Osteocyte (in vitro differentiated cells): ENCODE measurements around the gene CDK13. TPM values are rescaled to one million over a fixed set of nuclear protein-coding genes. Genes with fewer than 3 reads are reported as not detected.

Experiments used
- DNase-seq: peaks from one replicate; pipeline ENCODE4 v3.0.0; 2021; ENCODE audit warnings: mixed read lengths; ENCODE audit not compliant: unreplicated experiment; ENCODE audit errors: extremely low spot score
- H3K27ac Mint-ChIP-seq: one replicate; pipeline ENCODE4 v1.8.0; 2021; ENCODE audit warnings: mild to moderate bottlenecking, mixed read lengths; ENCODE audit not compliant: unreplicated experiment
- H3K27me3 Mint-ChIP-seq: one replicate; pipeline ENCODE4 v1.8.0; 2021; ENCODE audit warnings: mixed read lengths; ENCODE audit not compliant: unreplicated experiment
- H3K36me3 Mint-ChIP-seq: one replicate; pipeline ENCODE4 v1.8.0; 2021; ENCODE audit warnings: mixed read lengths; ENCODE audit not compliant: unreplicated experiment
- H3K4me1 Mint-ChIP-seq: one replicate; pipeline ENCODE4 v1.8.0; 2021; ENCODE audit warnings: mixed read lengths; ENCODE audit not compliant: unreplicated experiment
- H3K4me3 Mint-ChIP-seq: one replicate; pipeline ENCODE4 v1.8.0; 2021; ENCODE audit warnings: mild to moderate bottlenecking, moderate library complexity, mixed read lengths; ENCODE audit not compliant: unreplicated experiment
- H3K9me3 Mint-ChIP-seq: one replicate; pipeline ENCODE4 v1.8.0; 2021; ENCODE audit warnings: mixed read lengths; ENCODE audit not compliant: unreplicated experiment
- CTCF ChIP-seq: fragments of 200-600 bp; sonication (generic); IDR thresholded peaks from 2 replicates; pipeline ENCODE4 v1.5.0; 2021; ENCODE audit warnings: antibody characterized with exemption, mild to moderate bottlenecking, moderate library complexity
- total RNA-seq: library from RNA; stranded (reverse); gene quantifications from 2 replicates; pipeline ENCODE4 v1.2.1, GENCODE V29; 2021

CDK13 gene
- total RNA-seq, 1 donor from 2014 or later: 60.6 TPM

- Mint-ChIP-seq H3K27ac (peak overlapping the region; percentile 96), H3K4me3 (peak overlapping the region; percentile 87), H3K4me1 (peaks cover 48% of the 10 kb centered on the region), H3K27me3 (no peaks in the 10 kb centered on the region), H3K9me3 (no peaks in the 10 kb centered on the region), H3K36me3 (peaks cover 4% of the 10 kb centered on the region)
- no peak for TF ChIP-seq CTCF
- no peak for DNase-seq
Observed at GRCh38 chr7:39952374-39952773, 2.3 kb downstream of the CDK13 start.

GRCh38 chr7:39952803-39953202 lies 2.7 kb downstream of the CDK13 start:
- H3K4me1 Mint-ChIP-seq: peaks cover 52% of the 10 kb centered on the region

GRCh38 chr7:39954694-39955093 lies 4.6 kb downstream of the CDK13 start:
- no peaks in the 10 kb centered on the region for H3K9me3 Mint-ChIP-seq
- TF ChIP-seq CTCF: no peak
- no peak for DNase-seq
- no peak overlapping the region for H3K27ac Mint-ChIP-seq
- peaks cover 4% of the 10 kb centered on the region for H3K36me3 Mint-ChIP-seq
- H3K27me3 Mint-ChIP-seq: no peaks in the 10 kb centered on the region
- H3K4me3 Mint-ChIP-seq: peak overlapping the region; percentile 17
- peaks cover 48% of the 10 kb centered on the region for H3K4me1 Mint-ChIP-seq

More at GRCh38 chr7:39952803-39953202, 2.7 kb downstream of the CDK13 start:
- peaks cover 4% of the 10 kb centered on the region for H3K36me3 Mint-ChIP-seq
- TF ChIP-seq CTCF: no peak
- H3K4me3 Mint-ChIP-seq: peak overlapping the region; percentile 87
- no peaks in the 10 kb centered on the region for H3K27me3 Mint-ChIP-seq
- DNase-seq: no peak
- H3K9me3 Mint-ChIP-seq: no peaks in the 10 kb centered on the region
- H3K27ac Mint-ChIP-seq: peak overlapping the region; percentile 77

DNA sequence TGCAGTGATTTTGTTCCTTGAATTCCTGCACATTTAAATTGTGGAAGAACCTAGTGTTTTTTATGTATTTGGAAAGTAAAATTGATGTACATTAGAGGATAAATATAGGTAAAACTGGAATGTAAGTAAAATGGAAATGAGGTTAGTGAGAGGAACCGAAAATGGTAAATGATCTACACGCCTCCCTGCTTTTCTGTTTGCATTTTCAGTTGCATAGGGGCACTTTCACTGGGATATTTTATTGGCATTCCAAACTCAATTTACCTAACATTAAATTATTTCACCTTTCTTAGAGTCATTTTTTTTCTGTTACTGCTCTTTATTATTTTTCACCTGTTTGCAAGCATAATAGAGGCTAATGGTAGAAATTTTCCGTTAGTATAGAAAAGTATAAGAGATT lies 8.0 kb downstream of the CDK13 start:
- no peaks in the 10 kb centered on the region for H3K9me3 Mint-ChIP-seq
- no peak for TF ChIP-seq CTCF
- no peak overlapping the region for H3K4me3 Mint-ChIP-seq
- H3K4me1 Mint-ChIP-seq: peaks cover 50% of the 10 kb centered on the region
- peaks cover 14% of the 10 kb centered on the region for H3K36me3 Mint-ChIP-seq
- no peak overlapping the region for H3K27ac Mint-ChIP-seq
- DNase-seq: no peak
- no peaks in the 10 kb centered on the region for H3K27me3 Mint-ChIP-seq

DNA sequence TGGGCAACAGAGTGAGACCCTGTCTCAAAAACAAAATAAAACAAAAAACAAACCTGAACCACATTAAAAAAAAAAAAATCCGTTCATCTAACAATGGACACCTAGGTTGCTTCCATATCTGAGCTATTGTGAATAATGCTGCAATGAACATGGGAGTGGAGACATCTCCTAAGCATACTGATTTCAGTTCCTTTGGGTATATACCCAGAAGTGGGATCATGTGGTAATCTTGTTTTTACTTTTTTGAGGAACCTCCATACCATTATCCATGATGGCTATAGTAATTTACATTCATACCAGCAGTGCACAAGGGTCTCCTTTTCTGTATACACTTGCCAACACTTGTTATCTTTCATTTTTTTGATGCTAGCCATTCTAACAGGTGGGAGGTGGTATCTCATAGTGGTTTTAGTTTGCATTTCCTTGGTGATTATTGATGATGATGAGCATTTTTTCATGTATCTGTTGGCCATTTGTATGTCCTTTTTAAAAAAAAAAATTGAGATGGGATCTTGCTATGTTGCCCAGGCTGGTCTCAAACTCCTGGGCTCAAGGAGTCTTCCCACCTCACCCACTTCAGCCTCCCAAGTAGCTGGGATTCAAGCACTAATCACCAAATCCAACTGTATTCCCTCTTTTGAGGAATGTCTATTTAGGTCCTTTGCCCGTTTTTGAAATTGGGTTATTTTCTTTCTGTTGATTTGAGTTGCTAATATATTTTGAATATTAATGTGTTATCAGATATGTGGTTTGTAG lies 17.5 kb downstream of the CDK13 start:
- Mint-ChIP-seq H3K27me3 (no peaks in the 10 kb centered on the region), H3K4me3 (no peak overlapping the region), H3K36me3 (peaks cover 3% of the 10 kb centered on the region), H3K4me1 (peaks cover 27% of the 10 kb centered on the region), H3K9me3 (no peaks in the 10 kb centered on the region), H3K27ac (no peak overlapping the region)
- no peak for DNase-seq
- TF ChIP-seq CTCF: no peak
